ENCODE measurements around the gene LIPJ.

LIPJ gene

GRCh38 chr10:88617772-88618300 lies 31.3 kb downstream of the LIPJ start:
- no peak overlapping the region for H3K4me3 ChIP-seq (ENCODE audit: low read depth, low read length)
- TF ChIP-seq CTCF (IDR thresholded peaks at IDR 0.05; ENCODE audit: borderline replicate concordance, insufficient read depth, low read depth, low read length) = no peak

GRCh38 chr10:88618496-88618895 lies 31.9 kb downstream of the LIPJ start:
- TF ChIP-seq CTCF (IDR thresholded peaks at IDR 0.05; ENCODE audit: borderline replicate concordance, insufficient read depth, low read depth, low read length) = no peak
- no peak overlapping the region for H3K4me3 ChIP-seq (ENCODE audit: low read depth, low read length)

GRCh38 chr10:88620441-88620840 lies 33.9 kb downstream of the LIPJ start:
- H3K4me3 ChIP-seq (ENCODE audit: low read depth, low read length) = no peak overlapping the region
- TF ChIP-seq CTCF (IDR thresholded peaks at IDR 0.05; ENCODE audit: borderline replicate concordance, insufficient read depth, low read depth, low read length) = no peak

- no peak overlapping the region for H3K4me3 ChIP-seq (ENCODE audit: low read depth, low read length)
- TF ChIP-seq CTCF (IDR thresholded peaks at IDR 0.05; ENCODE audit: borderline replicate concordance, insufficient read depth, low read depth, low read length) = no peak
These were observed 37.3 kb downstream of the LIPJ start for GRCh38 chr10:88623835-88624234.

GRCh38 chr10:88624840-88625239 lies 38.3 kb downstream of the LIPJ start:
- TF ChIP-seq CTCF (IDR thresholded peaks at IDR 0.05; ENCODE audit: borderline replicate concordance, insufficient read depth, low read depth, low read length) = no peak
- no peak overlapping the region for H3K4me3 ChIP-seq (ENCODE audit: low read depth, low read length)

GRCh38 chr10:88640186-88640585 lies 53.6 kb downstream of the LIPJ start:
- H3K4me3 ChIP-seq (ENCODE audit: low read depth, low read length) = no peak overlapping the region
- TF ChIP-seq CTCF (IDR thresholded peaks at IDR 0.05; ENCODE audit: borderline replicate concordance, insufficient read depth, low read depth, low read length) = no peak

GRCh38 chr10:88642209-88642608 lies 55.6 kb downstream of the LIPJ start:
- no peak overlapping the region for H3K4me3 ChIP-seq (ENCODE audit: low read depth, low read length)
- no peak for TF ChIP-seq CTCF (IDR thresholded peaks at IDR 0.05; ENCODE audit: borderline replicate concordance, insufficient read depth, low read depth, low read length)

Data from GM12875 (cell line).